ES-I3 (cell line): ENCODE results near the gene LAD1.

Experiments used
- H3K36me3 ChIP-seq: 2 replicates; pipeline ENCODE4 v1.6.1; 2013; ENCODE audit warnings: mild to moderate bottlenecking, low read length, control low read depth, moderate library complexity; ENCODE audit not compliant: insufficient read depth
- H3K4me1 ChIP-seq: 2 replicates; pipeline ENCODE4 v1.6.1; 2013; ENCODE audit warnings: mild to moderate bottlenecking, control low read depth, low read length; ENCODE audit not compliant: insufficient read depth
- H3K9ac ChIP-seq: 2 replicates; pipeline ENCODE4 v1.6.1; 2013; ENCODE audit warnings: low read depth, mild to moderate bottlenecking, low read length, moderate library complexity
- H3K9me3 ChIP-seq: 2 replicates; pipeline ENCODE4 v1.6.1; 2013; ENCODE audit warnings: mild to moderate bottlenecking, low read length, moderate library complexity; ENCODE audit not compliant: control insufficient read depth, insufficient read depth

Gene LAD1

DNA sequence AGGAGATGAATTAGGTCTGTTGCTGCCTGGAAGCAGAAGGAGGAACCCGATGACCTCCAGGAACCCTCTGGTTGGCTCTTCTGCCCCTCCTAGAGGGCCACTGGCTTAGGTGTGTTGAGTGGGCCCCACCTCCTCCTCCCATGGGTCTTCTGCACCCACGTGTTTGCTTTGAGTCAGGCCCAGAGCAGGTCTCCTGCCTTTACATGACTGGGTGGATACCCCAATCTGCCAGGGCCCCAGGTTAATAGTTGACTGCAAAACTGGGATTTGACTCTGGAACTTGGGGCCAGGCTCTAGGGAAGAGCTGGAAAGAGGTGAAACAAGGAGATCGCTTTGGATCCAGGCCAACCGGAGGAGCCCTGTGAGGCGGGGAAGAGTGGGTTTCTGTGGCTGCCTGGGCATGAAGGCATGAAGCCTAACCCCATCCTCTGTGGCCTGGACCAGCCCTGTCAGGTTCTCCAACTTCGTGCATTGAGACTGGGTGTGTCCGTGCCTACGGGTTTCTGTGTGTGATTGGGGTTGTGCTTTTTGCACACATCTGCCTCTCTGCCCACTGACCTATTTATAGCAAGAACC is 7.8 kb upstream of the LAD1 start:
- peaks cover 2% of the 10 kb centered on the region; the same call in 1 of the 2 replicates for H3K4me1 ChIP-seq
- H3K9me3 ChIP-seq, result no peaks in the 10 kb centered on the region
- no peaks in the 10 kb centered on the region for H3K36me3 ChIP-seq
- no peak overlapping the region for H3K9ac ChIP-seq

- no peaks in the 10 kb centered on the region for H3K9me3 ChIP-seq
- H3K4me1 ChIP-seq, result peaks cover 2% of the 10 kb centered on the region; the same call in 1 of the 2 replicates
- no peaks in the 10 kb centered on the region for H3K36me3 ChIP-seq
- H3K9ac ChIP-seq, result no peak overlapping the region
These were observed 6.3 kb upstream of the LAD1 start for GRCh38 chr1:201405484-201405831.

DNA sequence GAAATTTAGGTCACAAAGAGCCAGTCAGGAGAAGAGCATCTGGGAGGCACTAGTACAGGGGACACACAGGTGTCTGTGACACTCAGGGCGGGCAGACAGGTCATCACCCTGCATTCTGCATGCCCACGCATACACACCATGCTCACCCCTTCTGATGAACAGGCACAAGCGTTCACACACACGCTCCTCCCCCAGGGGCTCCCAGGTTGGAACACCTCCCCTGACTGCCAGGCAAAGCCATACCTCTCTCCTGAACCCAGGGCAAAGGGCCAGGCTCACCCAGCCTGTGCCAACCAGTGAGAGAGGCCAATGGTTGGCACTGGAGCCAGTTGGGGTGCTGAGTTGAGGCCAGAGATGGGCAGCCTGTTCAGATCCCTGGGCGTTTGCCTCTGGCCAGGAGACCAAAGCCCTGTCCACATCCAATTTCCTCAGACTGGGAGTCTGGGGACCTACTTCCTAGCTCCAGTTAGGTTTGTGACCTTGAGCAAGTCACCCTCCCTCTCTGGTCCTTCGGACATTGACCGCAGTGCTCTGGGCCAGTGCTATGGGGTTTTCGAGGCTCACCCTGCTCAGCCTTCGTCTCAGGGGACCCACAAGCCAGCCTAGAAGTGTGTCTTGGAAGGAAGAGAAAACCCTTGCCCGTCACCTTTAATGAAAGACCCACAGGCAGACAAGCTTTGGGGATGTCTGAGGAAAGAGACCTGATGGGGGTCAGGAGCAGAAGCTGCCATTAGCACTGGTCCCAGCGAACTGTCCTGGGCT is 5.8 kb upstream of the LAD1 start:
- H3K9ac ChIP-seq, result no peak overlapping the region

GRCh38 chr1:201404055-201404454 is 4.9 kb upstream of the LAD1 start:
- H3K36me3 ChIP-seq, result no peaks in the 10 kb centered on the region
- peaks cover 2% of the 10 kb centered on the region; the same call in 1 of the 2 replicates for H3K4me1 ChIP-seq
- no peak overlapping the region for H3K9ac ChIP-seq
- H3K9me3 ChIP-seq, result no peaks in the 10 kb centered on the region

More for the DNA sequence above, 5.8 kb upstream of the LAD1 start:
- Histone ChIP-seq H3K4me1 (peaks cover 2% of the 10 kb centered on the region; the same call in 1 of the 2 replicates), H3K9me3 (no peaks in the 10 kb centered on the region), H3K36me3 (no peaks in the 10 kb centered on the region)

GRCh38 chr1:201403359-201403758 is 4.2 kb upstream of the LAD1 start:
- Histone ChIP-seq H3K36me3 (no peaks in the 10 kb centered on the region), H3K4me1 (peaks cover under 1% of the 10 kb centered on the region; the same call in 1 of the 2 replicates), H3K9ac (no peak overlapping the region), H3K9me3 (no peaks in the 10 kb centered on the region)

DNA sequence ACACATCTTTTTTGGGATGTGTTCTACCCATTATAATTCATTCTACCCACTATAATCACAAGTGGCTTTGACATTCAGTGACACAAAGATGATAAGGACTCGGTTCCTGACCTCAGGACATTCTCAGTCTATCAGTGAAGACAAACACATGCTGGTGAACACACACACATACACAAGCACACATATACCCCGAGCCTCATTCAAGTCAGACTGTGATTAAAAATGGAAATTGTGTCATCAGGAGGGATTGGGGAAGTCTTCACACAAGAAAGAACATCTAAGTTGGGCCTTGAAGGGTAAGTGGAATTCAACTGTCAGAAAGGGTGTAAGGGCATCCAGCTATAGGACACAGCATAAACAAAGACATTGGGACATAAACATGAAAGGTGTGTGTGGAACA is 2.6 kb upstream of the LAD1 start:
- H3K9me3 ChIP-seq, result no peaks in the 10 kb centered on the region
- H3K9ac ChIP-seq, result no peak overlapping the region
- H3K4me1 ChIP-seq, result no peaks in the 10 kb centered on the region
- H3K36me3 ChIP-seq, result no peaks in the 10 kb centered on the region

- Histone ChIP-seq H3K9ac (no peak overlapping the region), H3K4me1 (no peaks in the 10 kb centered on the region)
These were observed 1.7 kb upstream of the LAD1 start for GRCh38 chr1:201400852-201401230.

DNA sequence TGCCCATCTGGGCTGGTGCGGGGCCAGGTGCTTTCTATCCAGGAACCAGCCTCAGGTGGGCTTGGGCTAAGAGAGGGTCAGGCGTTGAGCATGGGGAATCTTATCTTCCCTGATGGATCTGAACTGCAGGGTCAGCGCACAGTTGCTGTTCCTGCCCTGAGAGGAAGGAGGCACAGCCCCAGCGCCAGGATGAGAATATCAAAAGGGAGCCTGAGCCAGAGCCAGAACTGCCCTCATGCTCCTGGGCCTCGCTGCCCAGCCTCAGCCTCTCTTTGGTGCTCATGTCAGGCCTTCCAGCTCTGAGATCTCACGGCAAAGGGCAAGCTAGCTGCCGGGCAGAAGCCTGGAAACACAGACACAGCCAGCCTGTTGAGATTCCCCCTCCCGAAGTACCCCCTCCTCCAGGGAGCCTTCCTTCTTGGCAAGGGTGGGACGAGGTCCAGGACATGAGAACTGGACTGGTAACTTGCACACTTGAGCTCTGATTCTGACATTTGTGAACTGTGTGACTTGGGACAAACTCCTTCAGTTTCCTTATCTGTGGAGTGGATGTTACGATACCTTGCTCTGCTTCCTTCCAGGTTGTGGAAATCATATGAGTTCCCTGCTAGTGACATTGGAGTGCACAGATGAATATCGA is 1.2 kb upstream of the LAD1 start:
- no peaks in the 10 kb centered on the region for H3K36me3 ChIP-seq
- H3K9me3 ChIP-seq, result no peaks in the 10 kb centered on the region
- H3K9ac ChIP-seq, result peak overlapping the region; percentile 67; the same call in 1 of the 2 replicates
- no peaks in the 10 kb centered on the region for H3K4me1 ChIP-seq

More at GRCh38 chr1:201400852-201401230, 1.7 kb upstream of the LAD1 start:
- Histone ChIP-seq H3K36me3 (no peaks in the 10 kb centered on the region), H3K9me3 (no peaks in the 10 kb centered on the region)

- no peaks in the 10 kb centered on the region for H3K36me3 ChIP-seq
- peak overlapping the region; percentile 67 for H3K9ac ChIP-seq
- no peaks in the 10 kb centered on the region for H3K9me3 ChIP-seq
- no peaks in the 10 kb centered on the region; the same call in 1 of the 2 replicates for H3K4me1 ChIP-seq
These were observed 415 bp upstream of the LAD1 start for GRCh38 chr1:201399352-201400126.

DNA sequence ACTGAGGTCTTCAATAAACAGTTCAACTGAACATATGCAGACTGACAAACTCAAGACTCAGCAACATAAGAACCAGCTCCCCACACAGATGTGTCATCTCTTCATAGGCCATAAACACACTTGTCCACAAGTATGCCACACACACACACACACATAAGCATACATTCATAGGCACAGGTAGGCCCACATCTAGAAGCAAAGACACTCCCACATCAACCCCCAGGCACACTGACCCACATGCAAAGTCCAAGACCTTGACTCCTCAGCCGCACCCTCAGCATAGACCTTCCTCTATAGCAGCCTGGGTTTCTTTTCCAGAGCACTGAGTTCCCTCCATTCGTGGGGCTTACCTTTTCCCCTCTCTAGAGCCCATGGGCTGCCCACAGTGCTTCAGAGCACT is 1.4 kb downstream of the LAD1 start:
- no peak overlapping the region for H3K9ac ChIP-seq
- no peaks in the 10 kb centered on the region; the same call in 1 of the 2 replicates for H3K4me1 ChIP-seq
- H3K36me3 ChIP-seq, result no peaks in the 10 kb centered on the region
- H3K9me3 ChIP-seq, result no peaks in the 10 kb centered on the region

- Histone ChIP-seq H3K36me3 (no peaks in the 10 kb centered on the region), H3K4me1 (peaks cover 3% of the 10 kb centered on the region; the same call in 1 of the 2 replicates), H3K9ac (no peak overlapping the region), H3K9me3 (no peaks in the 10 kb centered on the region)
These were observed 2.2 kb downstream of the LAD1 start for GRCh38 chr1:201396861-201397464.

GRCh38 chr1:201395936-201396335 is 3.2 kb downstream of the LAD1 start:
- Histone ChIP-seq H3K9me3 (no peaks in the 10 kb centered on the region), H3K4me1 (peaks cover 7% of the 10 kb centered on the region; the same call in 1 of the 2 replicates), H3K36me3 (no peaks in the 10 kb centered on the region), H3K9ac (no peak overlapping the region)

GRCh38 chr1:201394591-201394990 is 4.5 kb downstream of the LAD1 start:
- H3K4me1 ChIP-seq, result peaks cover 7% of the 10 kb centered on the region; the same call in 1 of the 2 replicates
- no peaks in the 10 kb centered on the region for H3K36me3 ChIP-seq
- H3K9ac ChIP-seq, result no peak overlapping the region
- H3K9me3 ChIP-seq, result no peaks in the 10 kb centered on the region

DNA sequence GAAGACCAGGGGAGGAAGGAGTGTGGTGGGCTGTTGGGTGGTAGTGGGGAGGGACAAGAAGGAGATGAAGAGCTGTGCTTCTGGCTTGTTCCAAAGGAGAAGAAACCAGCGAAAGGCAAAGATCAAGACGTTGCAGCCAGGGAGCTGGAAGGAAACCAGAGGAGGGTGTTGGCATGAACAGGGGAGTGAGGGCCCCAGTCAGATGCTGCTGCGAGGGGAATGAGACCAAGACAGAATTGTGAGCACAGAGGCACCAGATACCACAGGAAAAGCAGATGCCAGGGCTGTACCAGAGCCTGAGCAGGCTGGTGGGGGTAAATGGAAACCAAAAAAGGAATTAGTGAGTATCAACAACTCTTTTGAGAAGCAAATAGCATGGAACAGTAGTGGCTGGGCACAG is 6.0 kb downstream of the LAD1 start:
- H3K36me3 ChIP-seq, result no peaks in the 10 kb centered on the region
- no peak overlapping the region for H3K9ac ChIP-seq
- peaks cover 7% of the 10 kb centered on the region; the same call in 1 of the 2 replicates for H3K4me1 ChIP-seq
- no peaks in the 10 kb centered on the region for H3K9me3 ChIP-seq
